Smooth muscle cell (in vitro differentiated cells): Measurements from ENCODE around the gene UBE2E1. TPM values are rescaled to one million over a fixed set of nuclear protein-coding genes. Genes with fewer than 3 reads are reported as not detected.
"Not testable (repeated sequence)": the region's sequence is repeated elsewhere in the genome, so short reads cannot be mapped to it uniquely, and the experiment has no call there.

Experiments used
- DNase-seq: peaks from one replicate; lab custom pipeline; 2025; ENCODE audit not compliant: unreplicated experiment; lab: John Stamatoyannopoulos, UW
- H2AFZ ChIP-seq: fragments of 200-600 bp; sonication (generic); 2 replicates; pipeline ENCODE4 v1.6.0; 2016; ENCODE audit warnings: antibody characterized with exemption, low read depth, mild to moderate bottlenecking
- H3F3A ChIP-seq: fragments of 200-600 bp; sonication (generic); 2 replicates; pipeline ENCODE4 v1.6.0; 2017; ENCODE audit warnings: antibody characterized with exemption, low read depth
- H3K27ac ChIP-seq: fragments of 200-600 bp; sonication (generic); 2 replicates; pipeline ENCODE4 v1.5.1; 2016; ENCODE audit warnings: low read depth, mild to moderate bottlenecking
- H3K27me3 ChIP-seq: fragments of 200-600 bp; sonication (generic); 2 replicates; pipeline ENCODE4 v1.6.1; 2016; ENCODE audit warnings: low read depth, mild to moderate bottlenecking
- H3K36me3 ChIP-seq: fragments of 200-600 bp; sonication (generic); 2 replicates; pipeline ENCODE4 v1.5.1; 2016; ENCODE audit warnings: low read depth
- H3K4me1 ChIP-seq: fragments of 200-600 bp; sonication (generic); 2 replicates; pipeline ENCODE4 v1.5.1; 2016; ENCODE audit warnings: low read depth
- H3K4me2 ChIP-seq: fragments of 200-600 bp; sonication (generic); 2 replicates; pipeline ENCODE4 v1.6.0; 2016; ENCODE audit warnings: mild to moderate bottlenecking
- H3K4me3 ChIP-seq: fragments of 200-600 bp; sonication (generic); 2 replicates; pipeline ENCODE4 v1.5.1; 2016; ENCODE audit warnings: mild to moderate bottlenecking
- H3K79me2 ChIP-seq: fragments of 200-600 bp; sonication (generic); 2 replicates; pipeline ENCODE4 v1.6.0; 2016; ENCODE audit warnings: low read depth, mild to moderate bottlenecking
- H3K9ac ChIP-seq: fragments of 200-600 bp; sonication (generic); 2 replicates; pipeline ENCODE4 v1.6.0; 2016; ENCODE audit warnings: low read depth
- H3K9me3 ChIP-seq: fragments of 200-600 bp; sonication (generic); replicated peaks from 2 replicates; pipeline ENCODE4 v1.5.1; 2016; ENCODE audit warnings: low read depth
- H4K20me1 ChIP-seq: fragments of 200-600 bp; sonication (generic); 2 replicates; pipeline ENCODE4 v1.6.0; 2016; ENCODE audit warnings: low read depth
- CTCF ChIP-seq: fragments of 200-600 bp; sonication (generic); IDR thresholded peaks from 2 replicates; pipeline ENCODE4 v1.5.1; 2017; ENCODE audit warnings: borderline replicate concordance, mild to moderate bottlenecking, antibody characterized with exemption; ENCODE audit not compliant: insufficient read depth, poor library complexity, severe bottlenecking
- WGBS: methylation state at CpG from one replicate; pipeline ENCODE4 v1.1.7; 2016; ENCODE audit warnings: low lambda C conversion rate; 5-methylcytosine and 5-hydroxymethylcytosine counted together
- polyA plus RNA-seq: library from polyadenylated mRNA; unstranded; fragments of >200 nt; fragmentation: Nextera tagmentation; extraction: Ambion mirVana; gene quantifications from 2 replicates; pipeline ENCODE4 v1.2.1, GENCODE V29; 2016
- total RNA-seq: library from RNA; depleted of rRNA; stranded (reverse); fragments of >200 nt; gene quantifications from 2 replicates; pipeline ENCODE4 v1.2.3, GENCODE V29; 2014

Gene UBE2E1
- total and polyA plus RNA-seq, 2 experiments from 2014 or later, result 13.3 to 128 TPM

- Histone ChIP-seq H3K4me1 (no peaks in the 10 kb centered on the region), H3K9me3 (no peaks in the 10 kb centered on the region), H3K9ac (no peak overlapping the region), H3K4me3 (no peak overlapping the region), H4K20me1 (no peaks in the 10 kb centered on the region), H3K27ac (no peak overlapping the region), H3K4me2 (no peak overlapping the region), H3F3A (no peaks in the 10 kb centered on the region), H2AFZ (no peak overlapping the region), H3K79me2 (no peaks in the 10 kb centered on the region), H3K36me3 (peaks cover 17% of the 10 kb centered on the region), H3K27me3 (no peaks in the 10 kb centered on the region)
- 76% methylated on average over 6 of the region's 6 CpGs for WGBS
- no peak for TF ChIP-seq CTCF
- DNase-seq, result no peak
Measured at GRCh38 chr3:23900744-23901143, 95.0 kb downstream of the UBE2E1 start.

GRCh38 chr3:23904545-23904944 is 98.8 kb downstream of the UBE2E1 start:
- no peak overlapping the region for H3K4me2 ChIP-seq
- TF ChIP-seq CTCF, result no peak
- no peaks in the 10 kb centered on the region for H3F3A ChIP-seq
- peaks cover 9% of the 10 kb centered on the region for H3K36me3 ChIP-seq
- H3K9ac ChIP-seq, result no peak overlapping the region
- no peak overlapping the region for H3K27ac ChIP-seq
- no peaks in the 10 kb centered on the region for H4K20me1 ChIP-seq
- no peaks in the 10 kb centered on the region for H3K27me3 ChIP-seq
- no peaks in the 10 kb centered on the region for H3K79me2 ChIP-seq
- no peaks in the 10 kb centered on the region for H3K9me3 ChIP-seq
- no peak overlapping the region for H3K4me3 ChIP-seq
- H3K4me1 ChIP-seq, result no peaks in the 10 kb centered on the region
- no peak overlapping the region for H2AFZ ChIP-seq
- no peak for DNase-seq

GRCh38 chr3:23909341-23909740 is 103.6 kb downstream of the UBE2E1 start:
- Histone ChIP-seq H3K27me3 (no peaks in the 10 kb centered on the region), H3K36me3 (peaks cover 10% of the 10 kb centered on the region), H3K79me2 (peaks cover 32% of the 10 kb centered on the region), H3K9me3 (no peaks in the 10 kb centered on the region), H3K9ac (no peak overlapping the region), H3K27ac (no peak overlapping the region), H3F3A (no peaks in the 10 kb centered on the region), H3K4me2 (no peak overlapping the region), H4K20me1 (peaks cover 16% of the 10 kb centered on the region), H2AFZ (no peak overlapping the region), H3K4me1 (peaks cover 1% of the 10 kb centered on the region), H3K4me3 (no peak overlapping the region)
- TF ChIP-seq CTCF, result no peak
- WGBS, result 92% methylated on average over 7 of the region's 7 CpGs
- no peak for DNase-seq

- Histone ChIP-seq H3K27me3 (no peaks in the 10 kb centered on the region), H3K27ac (no peak overlapping the region), H3K79me2 (peaks cover 41% of the 10 kb centered on the region), H3K36me3 (peaks cover 10% of the 10 kb centered on the region), H3K9me3 (no peaks in the 10 kb centered on the region), H4K20me1 (peaks cover 16% of the 10 kb centered on the region), H3K4me1 (peaks cover 17% of the 10 kb centered on the region), H3K4me2 (no peak overlapping the region), H3F3A (no peaks in the 10 kb centered on the region), H2AFZ (no peak overlapping the region), H3K4me3 (no peak overlapping the region), H3K9ac (no peak overlapping the region)
- no peak for DNase-seq
- TF ChIP-seq CTCF, result no peak
- WGBS, result 96% methylated on average over 2 of the region's 2 CpGs
Measured at GRCh38 chr3:23911397-23911796, 105.6 kb downstream of the UBE2E1 start.

GRCh38 chr3:23912335-23912734 is 106.6 kb downstream of the UBE2E1 start:
- not testable (repeated sequence) for H3F3A ChIP-seq, H3K4me2 ChIP-seq, H2AFZ ChIP-seq, H3K27ac ChIP-seq, H3K4me3 ChIP-seq, H3K9me3 ChIP-seq, H3K9ac ChIP-seq, DNase-seq, H3K27me3 ChIP-seq
- Histone ChIP-seq H3K4me1 (peaks cover 17% of the 10 kb centered on the region), H3K36me3 (peaks cover 10% of the 10 kb centered on the region), H3K79me2 (peaks cover 45% of the 10 kb centered on the region), H4K20me1 (peaks cover 17% of the 10 kb centered on the region)
- WGBS, result 91% methylated on average over 3 of the region's 3 CpGs
